ENCODE results near the gene MKRN1. TPM values are rescaled to one million over a fixed set of nuclear protein-coding genes. Genes with fewer than 3 reads are reported as not detected.

The MKRN1 gene
- total RNA-seq, 4 donors from 2014 or later, result 66.6 to 122 (median 87.5) TPM

DNA sequence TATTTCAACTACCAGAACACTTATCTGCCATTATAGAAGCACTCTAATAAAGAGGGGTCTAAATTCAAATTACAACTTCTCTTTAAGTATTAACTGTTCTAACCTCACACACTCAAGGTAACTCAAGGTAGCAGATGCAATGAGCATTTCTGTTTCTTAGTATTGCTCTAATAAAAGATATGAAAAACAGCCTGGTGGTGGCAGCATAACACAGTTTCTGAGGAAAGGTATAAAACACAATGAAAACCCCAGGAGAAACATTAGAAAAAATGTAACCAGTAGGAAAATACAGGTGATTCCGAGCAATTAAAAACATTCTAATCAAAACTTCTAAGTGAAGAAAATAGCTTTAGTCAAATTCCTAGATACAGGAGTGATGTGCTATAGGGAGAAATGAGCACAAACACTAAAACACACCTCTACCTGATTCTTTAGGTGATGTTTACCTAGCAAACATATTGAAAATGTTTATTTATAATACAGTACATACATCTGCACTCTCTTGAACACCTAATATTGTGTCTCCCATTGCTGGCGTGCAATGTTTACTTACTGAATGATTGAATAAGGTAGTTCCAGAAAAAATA, 3.5 kb downstream of the MKRN1 start:
- H3K4me3 ChIP-seq, result no peak overlapping the region
- no peaks in the 10 kb centered on the region for H3K27me3 ChIP-seq
- TF ChIP-seq, protein P1, sequence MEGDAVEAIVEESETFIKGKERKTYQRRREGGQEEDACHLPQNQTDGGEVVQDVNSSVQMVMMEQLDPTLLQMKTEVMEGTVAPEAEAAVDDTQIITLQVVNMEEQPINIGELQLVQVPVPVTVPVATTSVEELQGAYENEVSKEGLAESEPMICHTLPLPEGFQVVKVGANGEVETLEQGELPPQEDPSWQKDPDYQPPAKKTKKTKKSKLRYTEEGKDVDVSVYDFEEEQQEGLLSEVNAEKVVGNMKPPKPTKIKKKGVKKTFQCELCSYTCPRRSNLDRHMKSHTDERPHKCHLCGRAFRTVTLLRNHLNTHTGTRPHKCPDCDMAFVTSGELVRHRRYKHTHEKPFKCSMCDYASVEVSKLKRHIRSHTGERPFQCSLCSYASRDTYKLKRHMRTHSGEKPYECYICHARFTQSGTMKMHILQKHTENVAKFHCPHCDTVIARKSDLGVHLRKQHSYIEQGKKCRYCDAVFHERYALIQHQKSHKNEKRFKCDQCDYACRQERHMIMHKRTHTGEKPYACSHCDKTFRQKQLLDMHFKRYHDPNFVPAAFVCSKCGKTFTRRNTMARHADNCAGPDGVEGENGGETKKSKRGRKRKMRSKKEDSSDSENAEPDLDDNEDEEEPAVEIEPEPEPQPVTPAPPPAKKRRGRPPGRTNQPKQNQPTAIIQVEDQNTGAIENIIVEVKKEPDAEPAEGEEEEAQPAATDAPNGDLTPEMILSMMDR (IDR thresholded peaks at IDR 0.05), result peak in 3 of 4 experiments; percentile 55 to 61 (median 59)
- no peak for TF ChIP-seq POLR2A (IDR thresholded peaks at IDR 0.05)
- peaks cover 0 to 13% of the 10 kb centered on the region in 2 donors for H3K36me3 ChIP-seq
- no peaks in the 10 kb centered on the region for H3K9me3 ChIP-seq
- peaks cover 0 to 67% (median 15%) of the 10 kb centered on the region in 3 donors for H3K4me1 ChIP-seq
- no peak overlapping the region for H3K27ac ChIP-seq
- no peak for ATAC-seq
- 24 to 36% methylated on average over 2 of the region's 2 CpGs for WGBS, 2 donors (ENCODE audit: low coverage in 1 of 2)

DNA sequence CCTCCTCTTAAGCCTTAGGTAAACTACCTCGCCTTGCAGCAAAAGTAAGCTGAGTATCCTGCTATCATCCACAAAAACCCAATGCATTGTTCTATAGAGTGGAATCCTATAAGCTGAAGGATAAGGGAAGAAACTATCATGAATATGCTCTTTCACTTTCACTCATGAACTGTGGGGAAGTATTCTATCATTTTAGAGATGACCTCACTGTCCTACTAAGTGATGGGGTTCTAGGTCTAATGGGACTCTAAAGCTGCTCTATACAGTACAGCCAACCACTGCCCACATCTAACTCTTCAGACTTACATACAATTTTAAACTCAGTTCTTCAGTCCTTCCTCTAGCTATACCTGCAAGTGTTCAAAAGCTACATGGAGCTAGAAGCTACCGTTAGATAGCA, 16.2 kb downstream of the MKRN1 start:
- Histone ChIP-seq H3K36me3 (peaks cover 0 to 92% of the 10 kb centered on the region in 2 donors), H3K27me3 (no peaks in the 10 kb centered on the region), H3K4me3 (no peak overlapping the region), H3K9me3 (no peaks in the 10 kb centered on the region), H3K27ac (no peak overlapping the region), H3K4me1 (no peaks in the 10 kb centered on the region)
- 100% methylated on average over 1 of the region's 2 CpGs for WGBS, 2 donors (ENCODE audit: low coverage in 1 of 2)
- ATAC-seq, result no peak
- TF ChIP-seq EP300 (IDR thresholded peaks at IDR 0.05) (no peak), POLR2AphosphoS5 (IDR thresholded peaks at IDR 0.05) (no peak), POLR2A (IDR thresholded peaks at IDR 0.05) (no peak)
- TF ChIP-seq, protein P1 (IDR thresholded peaks at IDR 0.05), result no peak

DNA sequence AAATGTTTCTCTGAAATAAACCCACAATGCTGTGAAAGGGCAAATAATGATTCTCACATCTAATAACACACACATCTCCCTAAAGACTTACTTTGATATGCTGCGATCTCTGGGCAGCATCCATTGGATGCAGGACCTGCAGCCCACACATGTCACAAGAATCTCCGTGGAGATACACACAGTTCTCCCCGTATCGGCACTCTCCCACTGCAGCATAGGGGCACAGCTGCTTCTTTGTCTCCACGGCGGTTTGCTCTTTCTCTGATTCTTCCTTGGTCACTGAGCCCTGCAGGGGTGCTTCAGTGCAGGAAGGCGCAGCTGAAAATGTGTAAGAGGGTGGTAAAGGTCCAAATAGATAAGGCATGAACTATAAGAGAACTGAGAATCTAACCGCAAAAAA, 20.4 kb downstream of the MKRN1 start:
- Histone ChIP-seq H3K9me3 (no peaks in the 10 kb centered on the region), H3K4me3 (no peak overlapping the region), H3K4me1 (no peaks in the 10 kb centered on the region), H3K27ac (no peak overlapping the region), H3K27me3 (no peaks in the 10 kb centered on the region), H3K36me3 (peaks cover 12 to 94% of the 10 kb centered on the region in 2 donors)
- ATAC-seq, result no peak
- TF ChIP-seq EP300 (IDR thresholded peaks at IDR 0.05), result no peak
- 60 to 73% methylated on average over 4 to 8 of the region's 8 CpGs for WGBS, 2 donors (ENCODE audit: low coverage in 1 of 2)

DNA sequence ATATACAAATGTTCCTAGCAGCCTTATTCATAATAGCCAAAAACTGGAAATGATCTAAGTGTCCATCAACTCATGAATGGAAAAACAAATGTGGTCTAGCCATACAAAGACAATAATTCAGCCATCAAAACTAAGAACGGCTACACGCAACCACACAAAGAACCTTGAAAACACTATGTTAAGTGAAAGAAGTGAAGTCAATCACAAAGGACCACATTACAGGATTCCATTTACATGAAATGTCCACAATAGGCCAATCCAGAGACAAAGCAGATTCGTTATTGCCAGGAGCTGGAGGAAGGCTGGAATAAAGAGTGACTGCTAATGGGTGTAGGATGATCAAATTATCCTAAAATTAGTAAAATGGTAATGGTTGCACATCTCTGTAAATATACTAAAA, 21.1 kb downstream of the MKRN1 start:
- peaks cover 12 to 94% of the 10 kb centered on the region in 2 donors for H3K36me3 ChIP-seq
- H3K27ac ChIP-seq, result no peak overlapping the region
- H3K27me3 ChIP-seq, result no peaks in the 10 kb centered on the region
- WGBS, 2 donors (ENCODE audit: low coverage in 1 of 2), result 63 to 65% methylated on average over 3 of the region's 3 CpGs
- TF ChIP-seq POLR2A (IDR thresholded peaks at IDR 0.05) (no peak), POLR2AphosphoS5 (IDR thresholded peaks at IDR 0.05) (no peak), EP300 (IDR thresholded peaks at IDR 0.05) (no peak)
- TF ChIP-seq, protein P1 (IDR thresholded peaks at IDR 0.05), result no peak
- no peak overlapping the region for H3K4me3 ChIP-seq
- no peaks in the 10 kb centered on the region for H3K4me1 ChIP-seq
- ATAC-seq, result no peak
- no peaks in the 10 kb centered on the region for H3K9me3 ChIP-seq

DNA sequence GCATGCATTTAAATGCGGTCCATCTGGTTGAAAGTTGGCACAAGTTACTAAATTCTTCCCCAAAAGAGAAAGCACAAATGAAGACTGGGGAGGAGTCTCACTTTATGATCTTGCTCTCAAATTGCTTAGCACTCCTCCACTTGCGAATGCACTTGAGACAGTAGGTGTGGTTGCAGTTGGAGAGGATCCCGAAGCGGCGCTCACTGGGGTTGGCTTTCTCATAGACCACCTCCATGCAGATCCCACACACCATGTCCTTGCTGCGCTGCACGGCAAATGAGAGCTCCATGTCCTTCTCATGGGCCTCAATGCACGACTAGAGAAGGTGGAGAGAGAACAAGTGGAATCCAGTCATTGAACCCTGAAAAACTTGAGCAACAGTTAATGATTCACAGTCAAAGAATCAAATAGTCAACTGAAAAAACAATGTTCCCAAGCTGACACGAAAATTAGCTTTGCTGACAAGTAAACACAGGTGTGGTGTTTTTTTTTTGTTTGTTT, 22.7 kb downstream of the MKRN1 start:
- WGBS, 2 donors (ENCODE audit: low coverage in 1 of 2), result 87 to 89% methylated on average over 4 to 9 of the region's 9 CpGs
- H3K36me3 ChIP-seq, result peaks cover 12 to 97% of the 10 kb centered on the region in 2 donors
- no peaks in the 10 kb centered on the region for H3K4me1 ChIP-seq
- H3K4me3 ChIP-seq, result no peak overlapping the region
- H3K9me3 ChIP-seq, result no peaks in the 10 kb centered on the region
- ATAC-seq, result no peak
- no peaks in the 10 kb centered on the region for H3K27me3 ChIP-seq
- H3K27ac ChIP-seq, result no peak overlapping the region
- TF ChIP-seq POLR2A (IDR thresholded peaks at IDR 0.05) (no peak), EP300 (IDR thresholded peaks at IDR 0.05) (no peak), POLR2AphosphoS5 (IDR thresholded peaks at IDR 0.05) (no peak)
- TF ChIP-seq, protein P1 (IDR thresholded peaks at IDR 0.05), result no peak
